Fibroblast of skin of back (primary cell): ENCODE results near the gene ADAM12.
A peak's percentile ranks its signal among the peaks of the same experiment; 100 is the strongest.

Source experiments
- DNase-seq: peaks from one replicate; pipeline ENCODE4 v3.0.0-alpha.2; 2013

The ADAM12 gene

DNA sequence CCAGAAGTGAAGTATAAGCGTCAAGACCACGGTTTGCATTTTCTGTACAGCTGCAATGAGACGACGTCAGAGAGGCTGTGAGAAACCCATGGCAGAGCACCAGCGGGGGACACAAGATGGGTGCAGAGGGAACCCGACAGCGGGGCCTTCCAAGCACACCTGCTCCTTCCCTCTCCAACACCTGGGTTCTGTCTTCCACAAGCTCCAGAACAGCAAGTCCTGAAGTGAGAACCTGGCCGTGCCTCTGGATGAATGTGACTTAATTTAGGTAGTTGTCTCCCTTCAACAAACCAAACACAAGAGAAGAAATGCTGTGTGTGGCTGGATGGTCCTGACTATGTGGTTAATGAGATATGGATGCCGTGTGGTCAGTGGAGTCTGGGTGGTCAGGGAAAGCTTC lies 76.1 kb downstream of the ADAM12 start:
- DNase-seq, result no peak

DNA sequence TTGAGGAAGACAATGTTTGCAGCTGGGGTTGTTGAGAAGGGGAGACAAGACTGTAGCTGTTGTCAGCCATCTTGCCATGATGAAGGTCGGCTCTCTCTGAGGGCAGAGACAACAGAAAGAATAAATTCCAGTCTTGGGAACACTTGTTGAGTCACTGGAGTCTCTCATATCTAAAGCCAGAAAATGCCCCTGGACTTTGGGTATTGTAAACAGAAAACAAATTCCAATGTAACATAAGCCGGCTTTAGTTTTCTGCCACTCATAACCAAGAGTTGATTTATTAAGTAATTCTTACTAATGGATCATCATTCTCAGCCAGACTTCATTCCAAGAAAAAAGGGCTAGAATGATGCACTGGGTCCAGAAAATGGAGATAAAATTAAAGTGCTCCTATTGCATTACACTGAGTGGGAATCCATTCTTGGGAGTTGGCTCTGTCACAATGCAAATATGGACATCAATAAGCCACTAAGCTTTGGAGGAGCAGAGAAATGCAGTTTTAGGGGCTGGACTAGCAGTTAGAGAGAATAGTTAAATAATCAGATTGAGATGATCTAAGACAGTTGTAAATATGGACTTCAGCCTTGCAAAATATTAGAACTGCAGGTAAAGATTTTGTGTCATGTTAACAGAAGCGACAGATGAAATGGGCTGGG lies 78.9 kb downstream of the ADAM12 start:
- peak; percentile 4 for DNase-seq

DNA sequence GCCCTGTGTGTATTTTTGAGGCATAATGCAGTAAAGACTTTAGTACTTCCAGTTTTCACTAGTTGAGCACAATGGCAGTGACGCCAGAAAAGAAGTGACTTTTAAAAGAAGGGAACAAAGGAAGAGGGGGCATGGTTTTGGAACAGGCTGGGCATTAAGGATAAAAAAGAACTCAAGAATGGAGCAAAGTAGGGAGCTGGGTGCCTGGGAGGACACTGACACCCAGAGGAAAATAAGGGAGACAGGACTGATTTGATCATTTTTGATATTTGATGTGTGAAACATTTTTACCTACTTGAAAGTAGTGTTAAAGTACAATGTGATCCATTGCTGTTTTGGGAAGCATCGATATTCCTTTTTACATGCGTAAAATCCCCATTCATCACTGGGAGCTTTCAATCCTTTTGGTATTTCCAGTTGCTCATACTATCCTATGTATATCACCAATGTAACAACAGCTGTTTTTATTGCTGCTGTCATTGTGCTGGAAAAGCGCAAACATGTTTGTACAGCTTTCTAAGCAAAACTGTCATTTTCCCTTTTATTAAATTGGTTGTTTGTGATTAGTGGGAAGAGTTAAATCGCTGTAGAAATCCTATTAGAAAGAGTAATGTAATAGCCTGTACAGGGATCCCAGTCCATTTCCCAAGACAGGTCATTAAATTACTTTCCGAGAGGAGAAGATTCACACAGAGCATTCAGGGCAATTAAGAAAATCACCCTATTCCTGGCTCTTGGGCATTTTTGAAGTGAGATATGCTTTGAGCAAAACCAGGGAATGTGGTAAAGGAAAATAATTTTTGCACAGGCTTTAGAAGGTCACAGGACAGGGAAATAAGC lies 85.2 kb downstream of the ADAM12 start:
- peak; percentile 10 for DNase-seq

DNA sequence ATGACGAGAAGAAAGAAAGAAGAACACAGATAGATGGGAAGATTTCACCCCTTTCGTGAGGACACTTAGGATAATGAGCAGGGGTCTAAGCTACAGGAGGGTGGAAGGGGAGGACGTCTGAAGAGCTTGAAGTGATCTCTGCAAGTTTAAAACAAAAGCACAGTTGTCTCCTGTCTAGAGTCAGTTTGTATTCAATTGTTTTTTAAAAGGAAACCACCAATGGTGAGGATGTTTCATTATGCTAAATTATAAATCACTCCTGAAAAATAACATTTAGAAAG lies 85.9 kb downstream of the ADAM12 start:
- DNase-seq, result no peak

DNA sequence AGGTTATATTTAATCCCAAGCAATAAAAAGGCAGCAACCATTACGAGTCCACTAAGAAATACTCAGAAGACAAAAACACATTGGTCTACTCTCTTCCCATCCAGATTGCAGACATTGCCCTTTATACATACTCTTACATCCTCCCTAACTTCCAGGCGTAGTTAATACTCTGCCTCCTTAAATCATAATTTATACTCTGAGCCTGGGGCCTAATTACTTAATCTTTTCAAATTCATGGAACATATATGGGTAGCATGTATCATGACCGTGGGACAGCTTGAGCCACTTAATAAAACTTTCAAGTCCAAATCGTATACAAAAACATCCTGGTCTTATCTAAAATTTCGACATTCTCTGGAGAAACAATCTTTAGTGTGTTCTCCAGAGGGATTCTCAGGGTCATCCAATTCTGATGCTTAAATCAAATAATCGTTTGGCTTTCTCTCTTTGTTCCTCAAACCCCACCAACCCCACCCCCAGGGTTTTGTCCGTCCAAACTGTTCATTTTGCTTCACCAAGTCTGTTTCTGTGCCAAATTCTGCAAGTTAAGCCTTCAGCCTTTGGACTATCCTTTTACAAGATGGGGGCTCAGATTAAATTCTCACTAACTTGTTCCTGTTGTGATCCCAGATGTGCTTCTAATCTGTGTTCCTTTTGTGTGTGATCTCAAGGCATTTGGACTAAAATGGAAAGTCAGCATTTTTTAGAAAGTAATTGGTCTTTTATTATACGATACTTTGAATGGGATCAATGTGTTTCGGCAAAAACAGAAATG lies 86.4 kb downstream of the ADAM12 start:
- DNase-seq, result no peak

DNA sequence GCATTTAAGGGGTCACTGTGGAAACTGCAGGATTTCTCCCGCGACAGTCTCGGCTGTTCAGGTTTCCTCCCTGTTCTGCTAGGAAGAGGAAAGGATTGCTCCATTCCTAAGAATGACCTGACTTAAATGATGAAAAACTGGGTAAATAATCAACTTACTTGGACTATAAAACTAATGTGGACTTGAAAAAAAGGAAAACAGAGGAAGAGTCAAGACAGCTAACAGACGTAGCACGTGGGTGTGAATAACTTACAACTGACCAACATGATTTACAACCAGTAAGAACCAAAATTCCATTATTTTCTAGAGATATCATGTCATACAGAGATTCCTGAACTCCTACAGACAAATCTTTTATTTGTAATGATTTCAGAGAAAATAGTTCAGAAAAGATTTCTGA lies 93.8 kb downstream of the ADAM12 start:
- DNase-seq, result no peak

DNA sequence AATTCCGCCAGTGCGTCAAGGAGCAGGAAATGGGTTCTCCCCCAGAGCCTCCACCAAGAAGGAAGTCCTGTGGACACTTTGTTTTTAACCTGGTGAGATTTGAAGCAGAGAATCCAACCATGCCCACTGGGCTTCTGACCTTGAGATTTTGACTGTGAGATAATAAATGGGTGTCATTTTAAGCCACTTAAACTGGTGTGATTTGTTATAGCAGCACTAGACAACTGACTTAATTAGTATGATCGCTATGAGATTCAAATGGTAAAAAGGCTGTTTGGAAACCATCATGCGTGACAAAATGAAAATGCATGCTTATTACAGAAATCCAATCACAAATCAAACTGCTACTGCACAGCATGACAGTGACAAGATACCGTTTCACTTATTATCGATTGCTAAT lies 98.0 kb downstream of the ADAM12 start:
- DNase-seq, result no peak

DNA sequence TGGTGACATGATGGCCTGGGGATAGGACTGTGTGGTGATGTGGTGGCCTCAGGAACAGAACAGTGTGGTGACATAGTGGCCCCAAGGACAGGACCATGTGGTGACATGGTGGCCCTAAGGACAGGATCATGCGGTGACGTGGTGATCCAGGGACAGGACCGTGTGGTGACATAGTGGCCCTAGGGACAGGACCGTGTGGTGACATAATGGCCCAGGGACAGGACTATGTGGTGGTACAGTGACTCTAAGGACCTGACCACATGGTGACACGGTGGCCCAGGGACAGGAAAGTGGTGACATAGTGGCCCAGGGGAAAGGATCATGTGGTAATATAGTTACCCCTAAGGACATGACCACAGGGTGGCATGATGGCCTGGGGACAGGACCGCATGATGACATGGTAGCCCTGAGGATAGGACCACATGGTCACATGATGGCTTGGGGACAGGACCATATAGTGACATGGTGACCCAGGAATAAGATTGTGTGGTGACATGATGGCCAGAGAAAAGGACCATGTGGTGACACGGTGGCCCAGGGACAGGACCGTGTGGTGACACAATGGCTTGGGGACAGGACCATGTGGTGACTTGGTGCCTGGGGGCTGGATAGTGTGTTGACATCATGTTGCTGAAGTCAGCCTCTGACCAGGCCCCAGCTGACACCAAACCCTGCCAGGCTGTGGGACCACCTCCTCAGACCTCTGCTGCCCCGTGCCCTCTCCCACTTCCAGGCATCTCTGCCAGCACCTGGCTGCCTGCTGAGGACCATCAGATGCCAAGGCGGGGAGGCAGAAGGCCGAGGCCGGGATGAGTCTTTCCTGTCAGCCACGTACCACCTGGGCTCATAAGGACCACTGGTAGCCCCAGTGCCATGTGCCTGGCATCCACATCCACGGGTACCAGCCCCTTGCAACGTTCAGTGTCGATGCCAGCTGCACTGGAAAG lies 99.5 kb downstream of the ADAM12 start:
- no peak for DNase-seq

DNA sequence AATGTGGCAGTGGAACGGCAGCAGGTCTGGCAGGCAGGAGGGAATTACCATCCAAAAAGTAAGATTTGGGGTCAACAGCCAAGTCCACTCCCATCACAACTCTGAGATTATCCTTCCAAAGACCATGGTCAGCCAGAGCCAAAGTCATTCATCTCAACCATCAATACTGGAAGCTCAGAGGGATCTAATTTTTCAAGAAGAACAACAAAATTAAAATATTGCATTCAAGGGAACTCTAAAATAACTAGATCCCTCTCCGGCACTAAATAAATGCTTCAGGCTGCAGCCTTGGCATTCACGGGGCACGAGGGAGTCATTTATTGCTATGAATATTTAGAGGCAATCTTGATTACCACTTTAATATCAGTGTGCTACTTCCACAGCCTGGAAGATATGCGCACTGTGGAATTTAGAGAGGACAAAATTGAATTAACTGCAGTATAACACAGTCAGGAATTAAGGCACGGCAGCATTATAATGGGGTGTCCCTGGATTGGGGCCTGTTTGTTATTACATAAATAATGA lies 102.0 kb downstream of the ADAM12 start:
- no peak for DNase-seq

DNA sequence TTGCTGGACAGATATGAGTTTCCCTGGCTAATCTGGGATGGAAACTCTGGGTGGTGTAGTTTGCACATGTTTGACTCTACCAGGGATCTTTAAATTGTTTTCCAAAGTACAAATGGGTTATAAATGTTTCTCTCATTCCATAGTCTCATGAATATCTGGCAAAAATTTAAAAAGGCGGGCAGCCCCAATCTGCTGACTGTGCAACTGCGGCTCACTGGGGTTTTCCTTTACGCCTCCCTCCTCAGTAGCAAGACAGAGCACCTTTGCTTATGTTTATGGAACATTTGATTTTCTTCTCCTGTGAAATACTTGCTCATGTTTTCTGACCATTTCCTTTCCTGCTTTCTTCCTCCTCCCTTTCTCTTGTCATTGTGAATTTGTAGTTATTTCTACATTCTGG lies 105.0 kb downstream of the ADAM12 start:
- no peak for DNase-seq

DNA sequence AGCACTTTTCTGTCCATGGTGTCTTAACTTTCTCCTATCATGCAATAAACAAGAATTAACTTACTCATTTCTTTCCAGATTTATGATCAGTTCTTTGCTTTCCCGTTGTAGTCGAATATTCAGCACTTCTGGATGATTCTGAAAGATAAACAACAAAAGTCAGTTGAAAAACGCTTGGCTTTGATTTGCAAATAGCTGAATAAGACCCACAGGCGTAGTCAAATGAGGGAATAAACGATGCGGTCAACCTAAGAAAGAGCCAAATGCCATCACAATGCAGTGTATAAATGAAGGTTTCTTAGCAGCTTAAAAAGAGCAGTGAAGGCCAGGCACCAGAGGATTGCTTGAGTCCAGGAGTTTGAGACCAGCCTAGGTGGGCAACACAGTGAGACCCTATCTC lies 109.4 kb downstream of the ADAM12 start:
- DNase-seq, result no peak

DNA sequence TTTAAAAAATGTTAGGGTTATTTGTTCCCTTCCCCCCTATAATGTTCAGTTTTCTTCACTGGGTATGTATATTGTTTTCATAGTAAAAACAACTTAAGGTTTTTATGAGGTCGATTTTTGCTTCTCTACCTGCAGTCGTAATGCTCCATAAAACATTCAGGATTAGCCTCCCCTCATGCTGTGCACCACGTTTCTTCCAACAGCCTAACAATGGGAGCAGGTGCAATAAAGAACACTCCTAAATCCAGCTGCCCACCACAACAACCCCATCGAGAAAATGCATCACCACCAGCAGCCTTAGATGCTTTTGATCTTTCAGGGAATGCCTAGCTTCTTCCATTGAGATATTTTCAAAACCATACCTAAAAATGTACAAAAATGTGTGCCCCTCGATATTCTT lies 111.1 kb downstream of the ADAM12 start:
- no peak for DNase-seq

DNA sequence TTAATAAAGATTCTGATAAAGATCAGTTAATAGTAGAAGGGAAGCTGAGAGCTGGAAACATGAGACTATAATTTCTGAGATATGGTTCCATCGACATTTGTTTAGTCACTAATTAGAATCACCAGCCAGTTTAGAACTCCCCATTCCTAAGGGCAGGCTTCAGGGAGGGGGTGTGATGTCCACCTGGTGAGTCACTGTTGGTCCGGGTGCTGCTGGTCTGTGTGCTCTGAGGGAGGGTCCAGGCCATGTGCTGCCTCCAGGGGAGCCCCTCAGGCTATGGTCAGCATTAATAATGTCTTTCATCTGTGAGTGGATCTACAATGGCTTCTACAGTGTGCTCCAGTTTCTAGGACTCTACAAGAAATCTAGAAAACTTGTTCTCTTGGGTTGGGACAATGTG lies 115.8 kb downstream of the ADAM12 start:
- no peak for DNase-seq

DNA sequence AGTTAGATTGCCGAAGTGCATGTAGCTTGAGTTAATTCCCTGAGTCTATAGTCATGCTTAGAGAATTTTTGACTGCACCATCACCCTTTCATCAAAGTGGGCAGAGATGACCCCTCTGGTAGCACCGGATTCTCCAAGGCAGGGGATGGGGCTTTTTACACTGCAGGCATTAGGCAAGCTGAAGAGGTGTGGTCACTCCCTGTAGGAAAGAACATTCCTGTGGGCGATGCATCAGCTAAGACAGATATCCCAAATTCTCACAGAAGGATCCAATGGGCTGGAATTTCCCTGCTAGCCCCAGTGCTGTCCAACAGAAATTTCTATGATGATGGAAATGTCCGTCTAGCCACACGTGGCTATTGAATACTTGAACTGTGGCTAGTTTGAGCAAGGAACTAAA lies 118.2 kb downstream of the ADAM12 start:
- peak; percentile 98 for DNase-seq

DNA sequence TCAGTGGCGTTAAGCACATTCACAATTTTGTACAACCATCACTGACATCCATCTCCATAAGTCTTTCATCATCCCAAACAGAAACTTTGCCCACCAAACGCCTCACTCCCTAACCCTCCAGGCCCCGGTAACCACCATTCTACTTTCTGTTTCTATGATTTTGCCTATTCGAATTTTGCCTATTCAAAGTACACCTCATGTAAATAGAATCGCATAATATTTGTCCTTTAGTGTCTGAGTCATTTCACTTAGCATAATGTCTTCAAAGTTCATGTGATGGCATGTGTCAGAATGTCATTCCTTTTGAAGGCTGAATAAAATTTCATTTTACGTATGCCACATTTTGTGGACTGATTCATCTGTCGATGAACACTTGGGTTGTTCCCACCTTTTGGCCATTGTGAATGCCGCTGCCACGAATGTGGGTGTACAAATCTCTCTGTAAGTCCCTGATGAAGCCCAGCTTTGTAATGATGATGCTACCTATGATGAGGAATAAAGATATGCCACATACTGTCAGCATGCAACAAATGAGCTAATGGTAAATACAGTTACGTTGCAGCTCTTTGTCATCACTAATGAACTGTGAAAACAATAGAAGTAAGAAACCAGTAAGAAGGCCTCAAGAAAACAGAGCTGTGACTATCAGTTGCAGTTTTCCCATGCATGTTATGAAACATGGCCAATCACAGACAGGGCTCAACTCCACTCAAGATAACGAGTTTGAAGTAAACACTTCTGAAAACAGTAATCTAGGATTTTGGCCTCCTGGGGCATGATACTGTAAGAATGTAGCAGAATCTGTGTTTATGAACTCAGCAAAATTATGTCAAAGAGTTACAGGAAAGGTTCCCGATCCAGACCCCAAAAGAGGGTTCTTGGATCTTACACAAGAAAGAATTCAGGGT lies 120.0 kb downstream of the ADAM12 start:
- no peak for DNase-seq

DNA sequence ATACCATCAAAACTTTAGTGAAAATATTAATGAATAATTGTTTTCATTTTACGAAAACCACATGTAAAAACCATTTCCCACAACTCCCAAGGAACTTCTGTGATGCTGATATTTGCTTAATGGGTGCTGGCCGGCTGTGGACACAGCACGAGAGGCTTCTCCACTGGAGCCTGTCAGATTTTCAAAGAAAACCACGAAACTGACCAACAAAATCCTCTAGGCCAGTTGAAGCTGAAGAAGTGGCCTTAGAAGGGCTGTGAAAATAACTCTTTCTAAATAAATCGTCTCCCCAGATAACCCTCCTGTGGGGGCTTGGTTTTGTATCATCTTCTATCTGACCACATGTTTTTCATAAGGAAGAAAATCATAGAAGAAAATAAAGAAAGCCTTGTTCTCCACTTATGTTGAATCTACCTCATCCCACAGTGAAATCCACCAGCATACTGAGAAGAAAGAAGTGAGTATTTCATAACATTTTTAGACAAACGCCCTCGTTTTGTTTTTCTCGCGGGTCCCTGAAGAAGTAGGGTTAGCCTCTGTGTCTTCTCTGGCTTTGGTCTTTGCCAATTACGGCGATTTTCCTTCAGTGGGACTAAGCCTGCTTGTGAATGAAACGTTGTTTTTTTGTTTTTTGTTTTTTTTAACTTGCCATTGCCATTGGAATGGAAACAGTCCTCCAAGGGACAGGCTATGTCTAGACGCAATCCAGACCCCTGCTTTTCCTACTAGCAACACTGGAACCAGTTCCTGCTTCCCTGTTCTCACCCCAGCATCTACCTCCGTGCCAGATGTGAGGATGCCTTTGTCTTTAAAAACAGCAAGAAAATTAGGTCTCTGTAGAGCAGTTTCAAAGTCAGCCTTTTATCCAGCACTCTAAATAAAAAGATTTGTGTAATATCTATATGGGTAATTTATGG lies 123.9 kb downstream of the ADAM12 start:
- no peak for DNase-seq

DNA sequence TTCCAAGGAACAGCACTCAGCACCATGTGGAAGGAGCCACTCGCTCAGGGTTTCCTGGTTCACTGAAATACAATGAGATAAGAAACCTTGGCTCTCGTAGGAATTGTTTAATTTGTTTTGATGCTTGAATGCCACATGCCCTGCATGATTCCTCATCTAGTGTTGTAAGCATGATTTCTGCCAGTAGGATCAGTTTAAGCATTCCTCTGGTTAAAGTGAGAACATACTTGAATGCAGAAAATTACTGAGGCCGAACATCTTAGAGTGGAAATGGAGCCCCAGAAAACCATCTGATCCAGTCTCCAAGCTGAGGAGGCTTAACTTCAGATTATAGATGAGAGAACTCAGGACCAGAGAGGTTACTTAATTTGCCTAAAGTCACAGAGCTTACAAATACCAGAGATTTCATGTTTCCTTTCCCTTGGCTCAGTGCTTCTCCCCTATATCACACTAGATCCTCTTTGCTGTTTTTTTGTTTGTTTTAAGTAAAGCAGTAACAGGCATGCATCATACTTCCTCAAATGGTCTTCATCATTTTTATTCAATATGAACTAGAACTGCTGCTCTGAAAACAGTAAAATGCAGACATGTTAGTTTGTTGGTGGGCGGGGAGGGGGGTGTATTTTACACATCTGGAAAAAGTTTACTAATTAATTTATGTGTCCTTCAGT lies 125.1 kb downstream of the ADAM12 start:
- DNase-seq, result peak; percentile 27

DNA sequence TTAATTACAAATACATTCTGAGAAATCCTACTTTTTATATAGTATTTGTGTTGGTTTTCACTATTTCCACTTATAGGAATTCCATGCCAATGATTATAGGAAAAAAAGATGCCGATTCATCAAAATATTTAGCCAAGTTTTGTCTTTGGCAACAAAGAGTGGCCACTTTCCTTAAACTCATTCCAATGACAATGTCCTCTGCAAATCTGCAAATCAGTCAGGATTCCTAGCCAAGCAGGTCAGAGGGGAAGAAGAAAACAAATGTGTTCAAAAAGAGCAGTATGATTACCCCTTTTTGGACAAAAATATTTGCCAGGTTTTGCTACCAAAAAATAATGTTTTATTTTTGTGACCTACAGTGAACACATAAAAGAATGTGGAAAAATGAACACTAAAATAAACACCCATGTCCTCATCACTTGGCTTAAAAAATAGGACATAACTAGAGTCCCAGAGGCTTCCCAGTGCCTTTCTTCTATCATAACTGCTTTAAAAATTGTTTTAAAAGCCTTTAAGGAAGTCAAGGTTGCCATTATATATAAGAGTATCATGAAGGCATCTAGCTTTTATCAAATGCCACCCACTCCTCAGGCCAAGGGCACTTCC lies 125.9 kb downstream of the ADAM12 start:
- no peak for DNase-seq
